ENCODE data around the gene TIMM9. TPM values are rescaled to one million over a fixed set of nuclear protein-coding genes. Genes with fewer than 3 reads are reported as not detected.
"Not testable (repeated sequence)": the region's sequence is repeated elsewhere in the genome, so short reads cannot be mapped to it uniquely, and the experiment has no call there.

Gene TIMM9
- total RNA-seq, 1 donor from 2014 or later, result 26.7 TPM

DNA sequence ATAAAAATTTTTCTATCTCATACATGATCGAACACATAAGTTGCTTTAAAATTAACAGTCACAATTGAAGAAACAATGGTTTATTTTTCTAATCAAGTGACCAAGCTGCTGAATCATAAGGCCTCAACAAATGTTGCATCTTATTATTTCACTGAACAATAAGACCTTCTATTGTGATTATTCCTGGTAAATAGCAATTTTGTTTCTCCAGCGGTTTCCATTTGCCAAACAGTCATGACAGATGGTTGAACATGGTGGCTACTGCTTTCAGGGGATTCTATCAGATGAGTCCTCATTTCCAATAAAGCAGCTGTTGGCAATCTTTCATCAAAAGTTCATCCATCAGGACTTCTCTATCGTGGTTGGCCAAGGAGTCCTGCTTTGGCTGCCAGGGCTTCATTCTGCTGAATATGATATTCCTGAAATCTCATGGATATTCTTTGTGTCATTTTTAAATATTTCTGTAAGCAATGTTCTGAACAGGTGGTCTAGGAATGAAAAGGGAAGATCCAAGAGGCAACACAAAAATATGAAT lies 18.6 kb downstream of the TIMM9 start:
- DNase-seq (ENCODE audit: low spot score) (no peak), ATAC-seq (no peak)
- intact Hi-C loops (cut with DNase I), result no loop called here

DNA sequence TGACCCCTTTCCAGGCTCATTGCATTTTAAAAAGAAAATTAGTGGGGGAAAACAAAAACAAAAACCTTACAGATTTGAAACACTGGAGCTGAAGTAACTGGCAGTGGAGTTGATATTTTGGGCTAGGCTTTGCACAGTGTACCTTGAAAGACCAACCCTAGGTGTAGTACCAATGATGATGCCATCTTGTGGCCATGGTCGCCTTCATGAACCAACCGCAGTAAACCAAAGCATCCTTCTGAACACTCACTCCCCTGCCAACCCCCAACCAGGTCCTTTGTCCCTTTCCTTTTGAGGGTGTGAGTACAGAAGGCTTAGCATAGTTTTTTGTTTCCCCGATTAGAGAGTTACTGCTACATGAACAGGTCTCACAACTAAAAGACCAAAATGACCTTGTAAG lies 25.7 kb downstream of the TIMM9 start:
- intact Hi-C loops (cut with DNase I), result no loop called here
- no peak for ATAC-seq

DNA sequence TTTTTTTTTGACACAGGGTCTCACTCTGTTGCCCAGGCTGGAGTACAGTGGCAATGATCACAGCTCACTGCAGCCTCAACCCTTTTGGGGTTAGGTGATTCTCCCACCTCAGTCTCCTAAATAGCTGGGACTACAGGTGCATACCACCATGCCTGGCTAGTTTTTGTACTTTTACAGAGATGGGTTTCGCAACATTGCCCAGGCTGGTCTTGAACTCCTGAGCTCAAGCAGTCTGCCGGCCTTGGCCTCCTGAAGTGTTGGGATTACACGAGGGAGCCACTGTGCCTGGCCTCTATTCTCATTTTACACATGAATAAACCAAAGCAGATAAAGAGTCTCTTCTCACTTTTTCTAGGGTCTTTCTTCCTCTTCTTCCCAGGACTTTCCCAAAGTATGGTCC lies 28.4 kb downstream of the TIMM9 start:
- DNase-seq (ENCODE audit: low spot score) (no peak), ATAC-seq (no peak)
- intact Hi-C loops (cut with DNase I), result no loop called here

More for the DNA sequence above, 25.7 kb downstream of the TIMM9 start:
- no peak for DNase-seq (ENCODE audit: low spot score)

DNA sequence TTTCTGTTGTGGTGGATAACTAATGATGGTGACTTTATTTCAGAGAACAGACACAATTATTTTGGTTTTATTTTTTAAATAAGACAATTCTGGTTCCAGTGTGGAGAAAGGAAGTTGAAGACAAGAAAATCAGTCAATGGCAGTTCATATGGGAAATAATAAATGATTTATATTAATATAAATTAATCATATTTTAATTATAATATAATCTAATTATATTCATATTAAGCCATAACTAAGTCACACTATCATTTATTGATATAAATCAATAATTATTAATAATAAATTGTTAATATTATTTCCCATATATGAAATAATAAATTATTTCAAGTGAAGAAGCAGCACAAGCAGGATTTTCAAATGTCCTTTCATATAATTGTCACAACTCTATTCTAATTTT lies 28.8 kb downstream of the TIMM9 start:
- DNase-seq (ENCODE audit: low spot score), result no peak
- intact Hi-C loops (cut with DNase I), result no loop called here
- ATAC-seq, result no peak

DNA sequence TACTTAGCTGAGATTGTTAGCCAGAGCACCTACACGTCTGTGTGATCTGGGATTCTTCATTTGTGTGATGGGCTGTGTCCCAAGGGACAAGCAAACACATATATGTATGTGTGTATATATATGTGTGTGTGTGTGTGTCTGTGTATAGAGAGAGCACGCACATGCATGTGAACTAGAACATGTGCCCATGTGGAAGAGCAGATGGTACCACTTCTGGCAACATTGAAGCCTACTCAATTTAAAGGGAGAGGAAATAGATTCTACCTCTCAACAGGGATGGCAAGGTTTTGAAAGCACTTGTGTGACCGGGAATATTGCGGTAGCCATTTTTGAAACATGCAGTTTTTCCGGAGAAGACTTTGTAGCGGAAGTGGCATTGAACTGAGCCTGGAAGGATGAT lies 30.2 kb downstream of the TIMM9 start:
- intact Hi-C loops (cut with DNase I), result no loop called here
- DNase-seq (ENCODE audit: low spot score), result no peak

DNA sequence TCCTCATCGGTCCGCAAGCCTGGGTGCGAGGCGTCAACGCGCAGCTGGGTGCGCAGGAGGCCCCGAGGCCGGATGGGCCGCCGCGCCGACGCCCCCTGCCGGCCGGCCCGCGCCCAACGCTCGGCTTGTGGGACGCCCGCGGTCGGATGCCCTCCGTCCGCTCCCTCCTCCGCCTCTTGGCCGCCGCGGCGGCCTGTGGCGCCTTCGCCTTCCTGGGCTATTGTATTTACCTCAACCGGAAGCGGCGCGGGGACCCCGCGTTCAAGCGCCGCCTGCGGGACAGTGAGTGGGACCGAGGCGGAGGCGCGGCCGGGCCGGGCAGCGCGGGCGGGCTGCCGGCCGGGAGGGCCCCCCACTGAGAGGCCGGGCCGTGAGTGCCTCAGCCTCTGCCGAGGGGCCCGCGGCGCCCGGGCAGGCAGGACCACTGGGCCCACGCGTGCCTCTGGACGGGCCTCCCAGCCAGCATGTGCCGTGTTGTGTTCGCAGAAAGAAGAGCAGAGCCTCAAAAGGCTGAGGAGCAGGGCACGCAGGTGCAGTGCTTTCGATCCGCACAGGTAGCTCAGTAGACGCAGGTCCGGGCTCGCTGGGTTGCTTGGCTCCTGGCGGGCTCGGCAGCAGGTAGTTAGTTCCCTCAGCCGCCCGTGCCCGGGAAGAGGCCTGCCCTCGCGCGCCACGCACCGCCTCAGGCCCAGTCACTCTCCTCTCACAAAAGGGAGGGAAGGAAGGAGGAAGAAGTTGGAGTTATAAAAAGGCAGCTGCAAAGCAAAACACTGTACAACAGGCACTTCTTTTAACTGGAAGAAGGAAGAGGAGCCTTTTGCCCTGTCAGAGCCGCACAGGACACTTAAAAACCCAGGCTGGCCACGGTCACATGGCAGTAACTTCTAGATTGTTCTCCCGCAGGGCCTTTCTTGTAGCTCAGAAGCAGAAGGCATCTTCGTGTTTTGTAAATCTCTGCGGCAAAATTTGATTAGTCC lies 31.2 kb downstream of the TIMM9 start, which contains the start of gene TOMM20L:
Gene TOMM20L, plus strand, starts transcription at position 119 of the 977 bp plus-strand sequence. Its CDS starts 28 bp downstream, at position 147.
- DNase-seq (ENCODE audit: low spot score), result peak; percentile 81
- ATAC-seq, result peak; percentile 86
- intact Hi-C loops (cut with DNase I), result no loop called here

More for the DNA sequence above, 30.2 kb downstream of the TIMM9 start:
- no peak for ATAC-seq

DNA sequence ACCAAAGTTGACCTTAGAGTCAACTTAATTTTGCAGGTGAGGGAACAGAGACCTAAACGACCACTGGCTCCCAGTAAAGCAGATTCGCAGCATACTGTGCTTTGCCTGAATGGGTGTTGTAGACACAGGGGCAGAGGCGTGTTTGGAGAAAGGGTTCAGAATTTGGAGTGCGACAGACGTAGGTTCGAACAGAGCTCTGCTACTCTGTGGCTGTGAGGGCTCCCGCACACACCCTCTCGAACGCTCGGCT lies 31.8 kb downstream of the TIMM9 start:
- intact Hi-C loops (cut with DNase I), result no loop called here
- DNase-seq (ENCODE audit: low spot score) (no peak), ATAC-seq (no peak)

DNA sequence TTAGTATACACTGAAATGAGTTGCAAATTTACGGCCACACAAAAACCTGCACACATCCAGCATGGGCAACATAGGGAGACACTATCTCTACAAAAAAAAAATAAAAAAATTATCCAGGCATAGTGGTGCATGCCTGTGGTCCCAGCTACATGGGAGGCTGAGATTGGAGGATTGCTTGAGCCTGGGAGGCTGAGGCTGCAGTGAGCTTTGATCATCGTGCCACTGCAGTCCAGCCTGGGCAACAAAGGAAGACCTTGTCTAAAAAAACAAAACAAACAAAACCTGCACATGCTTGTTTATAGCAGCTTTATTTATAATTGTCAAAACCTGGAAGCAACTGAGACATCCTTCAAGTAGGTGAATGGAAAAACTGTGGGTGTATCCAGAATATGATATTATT lies 36.5 kb downstream of the TIMM9 start:
- intact Hi-C loops (cut with DNase I), result no loop called here
- DNase-seq (ENCODE audit: low spot score) (no peak), ATAC-seq (no peak)

DNA sequence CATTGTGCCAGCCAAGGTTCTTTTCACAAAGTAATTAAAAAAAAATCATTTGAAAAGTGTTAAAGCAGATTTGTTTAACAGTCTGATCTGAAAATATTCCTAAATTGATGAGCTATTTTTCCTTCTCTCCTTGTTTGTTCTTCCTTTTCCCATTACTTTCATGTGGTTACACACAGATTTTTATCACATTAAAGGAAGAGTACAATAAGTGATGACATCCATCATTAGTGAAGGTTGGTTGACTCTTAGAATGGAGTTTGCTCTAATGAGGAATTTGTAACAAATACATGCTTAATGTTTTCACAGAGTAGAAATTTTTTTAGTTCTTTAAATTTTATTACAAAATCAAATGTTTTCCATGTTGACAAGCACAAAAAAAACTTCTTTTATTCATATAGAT lies 50.5 kb downstream of the TIMM9 start:
- no peak for ATAC-seq
- no peak for DNase-seq (ENCODE audit: low spot score)
- intact Hi-C loops (cut with DNase I), result no loop called here

DNA sequence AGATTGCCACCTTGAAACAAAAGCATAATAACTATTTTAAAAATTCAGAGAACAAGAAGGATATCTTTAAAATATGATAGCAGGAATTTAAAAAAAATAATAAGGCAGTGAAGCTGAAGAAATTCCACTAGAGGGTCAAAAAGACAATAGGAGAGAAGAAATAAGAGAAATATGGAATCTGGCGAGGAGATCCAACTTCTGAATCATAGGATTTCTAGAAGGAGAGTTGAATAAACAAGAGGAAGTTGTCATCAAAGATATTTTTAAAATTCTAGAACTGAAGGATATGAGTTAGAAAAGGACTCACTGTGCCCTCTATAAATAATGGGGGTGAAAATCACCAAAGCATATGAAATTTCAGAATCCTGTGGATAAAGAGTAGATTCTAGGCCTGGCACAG lies 58.4 kb downstream of the TIMM9 start:
- intact Hi-C loops (cut with DNase I), result no loop called here
- DNase-seq (ENCODE audit: low spot score), result no peak

DNA sequence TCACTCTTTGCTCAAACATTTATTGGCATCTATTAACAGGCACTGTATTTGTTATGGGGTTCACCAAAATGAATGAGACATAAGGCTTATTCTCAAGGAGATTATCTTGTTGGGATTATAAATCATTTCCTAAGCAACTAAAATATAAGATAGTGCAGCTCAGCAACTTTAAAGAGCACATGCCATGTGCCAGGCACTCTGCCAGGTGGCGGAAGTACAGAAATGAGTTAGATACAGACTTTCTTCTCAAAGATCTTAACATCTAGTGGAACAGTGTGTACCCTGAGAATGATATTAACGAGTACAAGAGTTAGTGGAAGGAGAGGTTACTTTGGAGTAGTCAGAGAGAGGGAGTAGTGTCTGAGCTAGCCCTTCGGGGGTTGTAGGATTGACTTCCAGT lies 60.0 kb downstream of the TIMM9 start:
- intact Hi-C loops (cut with DNase I), result no loop called here
- ATAC-seq (peak; percentile 26), DNase-seq (ENCODE audit: low spot score) (no peak)

More for the DNA sequence above, 58.4 kb downstream of the TIMM9 start:
- ATAC-seq, result no peak

DNA sequence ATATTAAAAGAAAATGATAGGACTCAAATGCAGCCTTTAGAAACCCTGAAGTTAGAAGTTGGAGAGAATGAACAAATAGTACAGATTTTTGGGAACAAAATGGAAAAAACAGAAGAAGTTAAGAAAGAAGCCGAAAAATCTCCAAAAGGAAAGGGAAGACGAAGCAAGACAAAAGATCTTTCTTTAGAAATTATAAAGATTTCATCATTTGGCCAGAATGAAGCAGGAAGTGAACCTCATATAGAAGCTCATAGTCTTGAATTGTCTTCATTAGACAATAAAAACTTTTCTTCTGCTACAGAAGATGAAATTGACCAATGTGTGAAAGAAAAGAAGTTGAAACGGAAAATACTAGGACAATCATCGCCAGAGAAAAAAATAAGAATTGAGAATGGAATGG lies 63.0 kb downstream of the TIMM9 start:
- ATAC-seq (no peak), DNase-seq (ENCODE audit: low spot score) (no peak)
- intact Hi-C loops (cut with DNase I), result no loop called here

DNA sequence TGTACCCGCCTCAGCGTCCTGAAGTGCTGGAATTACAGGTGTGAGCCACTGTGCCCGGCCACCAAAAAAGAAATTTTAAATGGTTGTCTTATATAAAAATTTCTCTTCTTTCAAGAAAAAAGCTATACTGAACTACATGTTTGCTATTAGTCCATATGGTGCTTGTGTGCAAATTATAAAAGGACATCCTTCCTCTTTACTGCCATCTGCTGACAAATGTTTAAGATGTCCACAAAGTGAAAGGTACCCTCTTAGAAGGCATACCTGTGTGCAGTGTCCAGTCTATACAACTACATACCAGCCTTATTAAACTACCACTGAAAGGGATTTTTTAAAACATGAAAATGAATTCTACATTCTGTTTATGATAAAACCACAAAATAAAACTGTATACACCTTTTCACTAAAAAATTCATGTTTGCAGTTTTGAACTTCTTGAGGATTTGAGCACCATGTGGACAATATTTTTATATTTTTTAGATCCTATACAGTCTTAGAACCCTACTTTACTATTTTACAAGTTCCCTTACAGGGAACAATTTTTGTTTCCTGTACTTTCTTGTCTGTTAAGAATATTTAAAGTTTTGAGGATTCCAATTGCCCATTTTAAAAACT lies 64.4 kb downstream of the TIMM9 start:
- DNase-seq (ENCODE audit: low spot score), result no peak
- intact Hi-C loops (cut with DNase I), result no loop called here
- ATAC-seq, result peak; percentile 41

DNA sequence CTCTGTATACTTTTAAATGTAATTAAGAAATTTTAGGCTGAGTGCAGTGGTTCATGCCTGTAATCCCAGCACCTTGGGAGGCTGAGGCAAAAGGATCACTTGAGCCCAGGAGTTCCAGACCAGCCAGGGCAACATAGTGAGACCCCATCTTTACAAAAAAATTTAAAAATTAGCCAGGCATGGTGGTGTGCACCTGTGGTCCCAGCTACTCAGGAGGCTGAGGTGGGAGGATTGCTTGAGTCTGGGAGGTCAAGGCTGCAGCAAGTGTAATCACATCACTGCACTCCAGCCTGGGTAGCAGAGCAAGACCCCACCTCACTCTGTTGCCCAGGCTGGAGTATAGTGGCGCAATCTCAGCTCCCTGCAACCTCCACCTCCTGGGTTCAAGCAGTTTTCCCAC lies 65.1 kb downstream of the TIMM9 start:
- ATAC-seq; DNase-seq (ENCODE audit: low spot score); intact Hi-C loops (cut with DNase I): not testable (repeated sequence)

Other genes with a start within 250 kb of the TIMM9 start
- gene ACTR10, start 227.4 kb downstream of the TIMM9 start, total RNA-seq, result 65.2 TPM
- 127 TPM for gene PSMA3, start 182.7 kb downstream of the TIMM9 start, total RNA-seq
- 38.4 TPM for gene ARID4A, start 129.0 kb downstream of the TIMM9 start, total RNA-seq
- gene TOMM20L, start 31.6 kb downstream of the TIMM9 start, total RNA-seq, result not detected
- 19.3 TPM for gene KIAA0586, start 188 bp upstream of the TIMM9 start, total RNA-seq
- gene DACT1, start 210.4 kb upstream of the TIMM9 start, total RNA-seq, result 115 TPM

All from sciatic nerve (tissue), 2 donors.